SK-N-SH (cell line): ENCODE measurements around the gene IGF1R. TPM values are rescaled to one million over a fixed set of nuclear protein-coding genes. Genes with fewer than 3 reads are reported as not detected.

Experiments
- CTCF ChIA-PET: fragments of 300-600, 350-600 bp; formaldehyde crosslinking; extraction: SDS; loops from one replicate; lab custom pipeline; 2021; lab: Yijun Ruan, JAX
- POLR2A ChIA-PET: fragments of 350-600 bp; sonication (Branson Sonifier 250); formaldehyde crosslinking; extraction: SDS; loops from one replicate; lab custom pipeline; 2020; ENCODE audit warnings: antibody characterized with exemption, inconsistent platforms; lab: Yijun Ruan, JAX
- DNase-seq: peaks from one replicate; pipeline ENCODE4 v3.0.0; 2012
- H2AFZ ChIP-seq: fragments of 200-600 bp; sonication (generic); 2 replicates; pipeline ENCODE4 v1.8.1; 2016; ENCODE audit warnings: antibody characterized with exemption, mild to moderate bottlenecking, low read depth
- H3F3A ChIP-seq: fragments of 200-600 bp; sonication (generic); replicated peaks from 2 replicates; pipeline ENCODE3; 2016; ENCODE audit warnings: antibody characterized with exemption, mild to moderate bottlenecking; ENCODE audit not compliant: insufficient read depth
- H3K27ac ChIP-seq, 2 experiments: fragments of 200-500 bp in 1 of 2; fragments of 200-600 bp in 1 of 2; sonication (Bioruptor generic) in 1 of 2; sonication (generic), shearing (Covaris generic) in 1 of 2; 2 replicates each; pipeline versions ENCODE4 v1.5.1 to v1.6.1; 2014 to 2016; ENCODE audit warnings: low read depth in 2 of 2, inconsistent platforms in 1 of 2, low read length in 1 of 2, mild to moderate bottlenecking in 1 of 2, mixed read lengths in 1 of 2
- H3K27me3 ChIP-seq: fragments of 200-600 bp; sonication (generic), shearing (Covaris generic); 2 replicates; pipeline ENCODE4 v1.6.1; 2016; ENCODE audit warnings: mixed run types; ENCODE audit not compliant: insufficient read depth
- H3K36me3 ChIP-seq, 2 experiments: fragments of 200-500 bp in 1 of 2; fragments of 200-600 bp in 1 of 2; sonication (Bioruptor generic) in 1 of 2; sonication (generic) in 1 of 2; replicated peaks in 1 of 2; 2 replicates each; pipeline versions ENCODE3 to v1.5.1; 2014 to 2016; ENCODE audit warnings: low read length in 1 of 2, mild to moderate bottlenecking in 1 of 2; ENCODE audit not compliant: insufficient read depth in 2 of 2, control insufficient read depth in 1 of 2
- H3K4me1 ChIP-seq, 2 experiments: fragments of 200-500 bp in 1 of 2; fragments of 200-600 bp in 1 of 2; sonication (Bioruptor generic) in 1 of 2; sonication (generic), shearing (Covaris generic) in 1 of 2; 2 replicates each; pipeline versions ENCODE4 v1.5.1 to v1.6.1; 2014 to 2016; ENCODE audit warnings: low read depth in 1 of 2, low read length in 1 of 2, mixed run types in 1 of 2; ENCODE audit not compliant: insufficient read depth in 2 of 2, control insufficient read depth in 1 of 2
- H3K4me2 ChIP-seq: fragments of 200-600 bp; sonication (generic), shearing (Covaris generic); 2 replicates; pipeline ENCODE4 v1.6.1; 2017; ENCODE audit warnings: mixed run types
- H3K4me3 ChIP-seq, 2 experiments: fragments of 200-500 bp in 1 of 2; fragments of 200-600 bp in 1 of 2; sonication (Bioruptor generic) in 1 of 2; sonication (generic), shearing (Covaris generic) in 1 of 2; 2 replicates each; pipeline versions ENCODE4 v1.5.1 to v1.8.1; 2014 to 2016; ENCODE audit warnings: low read depth in 2 of 2, inconsistent platforms in 1 of 2, low read length in 1 of 2, mild to moderate bottlenecking in 1 of 2, mixed read lengths in 1 of 2, moderate library complexity in 1 of 2
- H3K79me2 ChIP-seq: fragments of 200-600 bp; sonication (generic); 2 replicates; pipeline ENCODE4 v1.8.1; 2017; ENCODE audit warnings: mild to moderate bottlenecking; ENCODE audit not compliant: insufficient read depth
- H3K9ac ChIP-seq: fragments of 200-600 bp; sonication (generic); 2 replicates; pipeline ENCODE4 v1.6.1; 2017; ENCODE audit warnings: mixed run types
- H3K9me2 ChIP-seq: fragments of 200-600 bp; sonication (generic); 2 replicates; pipeline ENCODE4 v1.6.1; 2017; ENCODE audit warnings: mixed run types
- H3K9me3 ChIP-seq: fragments of 200-600 bp; sonication (generic); 2 replicates; pipeline ENCODE4 v1.6.1; 2017; ENCODE audit warnings: mixed run types, mild to moderate bottlenecking, moderate library complexity
- H4K20me1 ChIP-seq: fragments of 200-600 bp; sonication (generic); 2 replicates; pipeline ENCODE4 v1.6.1; 2017; ENCODE audit warnings: mild to moderate bottlenecking, mixed run types; ENCODE audit not compliant: insufficient read depth
- FOXM1 ChIP-seq: IDR thresholded peaks from 2 replicates; pipeline ENCODE4 v1.4.0; 2012; ENCODE audit warnings: low read depth, mild to moderate bottlenecking
- JUND ChIP-seq: IDR thresholded peaks from 2 replicates; pipeline ENCODE4 v1.4.0; 2012
- MAX ChIP-seq: IDR thresholded peaks from 2 replicates; pipeline ENCODE4 v1.4.0; 2012; ENCODE audit warnings: low read depth
- MEF2A ChIP-seq: IDR thresholded peaks from 2 replicates; pipeline ENCODE4 v1.4.0; 2012; ENCODE audit warnings: low read depth, borderline replicate concordance
- NRF1 ChIP-seq: IDR thresholded peaks from 2 replicates; pipeline ENCODE4 v1.6.1; 2012; ENCODE audit warnings: low read depth, mild to moderate bottlenecking, low read length
- RAD21 ChIP-seq: IDR thresholded peaks from 2 replicates; pipeline ENCODE4 v1.6.1; 2012; ENCODE audit warnings: mild to moderate bottlenecking, low read length
- TAF1 ChIP-seq: IDR thresholded peaks from 2 replicates; pipeline ENCODE4 v1.6.1; 2012; ENCODE audit warnings: low read depth, mild to moderate bottlenecking, low read length, moderate library complexity, borderline replicate concordance
- TEAD4 ChIP-seq: IDR thresholded peaks from 2 replicates; pipeline ENCODE4 v1.4.0; 2012; ENCODE audit warnings: mild to moderate bottlenecking, borderline replicate concordance; ENCODE audit not compliant: insufficient read depth
- USF2 ChIP-seq: fragments of 150-350 bp; IDR thresholded peaks from 2 replicates; pipeline ENCODE4 v1.6.1; 2017; ENCODE audit warnings: antibody characterized with exemption, low read length, low read depth, borderline replicate concordance
- ZBTB33 ChIP-seq: IDR thresholded peaks from 2 replicates; pipeline ENCODE4 v1.4.0; 2012; ENCODE audit warnings: low read depth, borderline replicate concordance
- WGBS: methylation state at CpG from one replicate; pipeline ENCODE4 v1.1.6; 2017; ENCODE audit warnings: low lambda C conversion rate; 5-methylcytosine and 5-hydroxymethylcytosine counted together
- polyA plus RNA-seq, 3 experiments: library from polyadenylated mRNA; depleted of rRNA; stranded (reverse); fragments of >200 nt; gene quantifications; 2 replicates each; pipeline ENCODE4 v1.2.3, GENCODE V29; 2012

IGF1R gene
- polyA plus RNA-seq, 1 of the 3 experiments (the other 2 are of a cell fraction): 9.5 TPM

DNA sequence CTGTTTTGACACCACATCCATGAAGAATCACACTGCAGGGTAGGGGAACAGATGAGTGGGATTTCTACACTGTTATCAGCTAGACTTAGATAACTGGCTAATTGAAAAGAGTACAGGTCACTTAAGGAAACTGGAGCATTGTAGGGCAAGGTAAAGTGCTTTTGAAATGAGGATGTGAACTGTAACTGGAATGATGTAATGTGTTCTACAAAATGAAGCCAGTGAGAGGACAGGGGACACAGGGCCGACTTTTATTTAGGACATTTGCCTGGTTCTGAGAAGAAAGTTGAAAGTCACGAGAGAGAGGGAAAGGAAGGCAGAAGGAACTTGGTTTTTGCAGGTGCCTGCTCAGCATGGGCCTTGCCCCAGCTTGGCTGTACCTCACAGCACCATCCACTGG lies 50.5 kb downstream of the IGF1R start:
- no peak overlapping the region for H2AFZ ChIP-seq
- H3K27me3 ChIP-seq: no peaks in the 10 kb centered on the region
- no peaks in the 10 kb centered on the region for H3K9me2 ChIP-seq
- ChIA-PET CTCF (no interaction called here), POLR2A (no interaction called here)
- no peaks in the 10 kb centered on the region for H3K36me3 ChIP-seq
- H3K4me1 ChIP-seq: peaks cover 0 to 35% of the 10 kb centered on the region in 2 experiments; a peak in 1 of 4 replicates
- no peak overlapping the region for H3K4me2 ChIP-seq
- peaks cover 89% of the 10 kb centered on the region for H3K79me2 ChIP-seq
- no peak overlapping the region for H3K9ac ChIP-seq
- 93% methylated on average over 2 of the region's 2 CpGs for WGBS
- no peak overlapping the region for H3K4me3 ChIP-seq
- no peaks in the 10 kb centered on the region for H3K9me3 ChIP-seq
- no peak overlapping the region; a peak in 1 of 4 replicates for H3K27ac ChIP-seq
- no peak for DNase-seq
- TF ChIP-seq NRF1: no peak
- no peak for TF ChIP-seq MEF2A
- no peak for TF ChIP-seq RAD21
- no peak for TF ChIP-seq ZBTB33
- no peak for TF ChIP-seq USF2
- no peak for TF ChIP-seq TAF1
- no peak for TF ChIP-seq FOXM1
- no peaks in the 10 kb centered on the region for H3F3A ChIP-seq
- peaks cover 59% of the 10 kb centered on the region for H4K20me1 ChIP-seq

DNA sequence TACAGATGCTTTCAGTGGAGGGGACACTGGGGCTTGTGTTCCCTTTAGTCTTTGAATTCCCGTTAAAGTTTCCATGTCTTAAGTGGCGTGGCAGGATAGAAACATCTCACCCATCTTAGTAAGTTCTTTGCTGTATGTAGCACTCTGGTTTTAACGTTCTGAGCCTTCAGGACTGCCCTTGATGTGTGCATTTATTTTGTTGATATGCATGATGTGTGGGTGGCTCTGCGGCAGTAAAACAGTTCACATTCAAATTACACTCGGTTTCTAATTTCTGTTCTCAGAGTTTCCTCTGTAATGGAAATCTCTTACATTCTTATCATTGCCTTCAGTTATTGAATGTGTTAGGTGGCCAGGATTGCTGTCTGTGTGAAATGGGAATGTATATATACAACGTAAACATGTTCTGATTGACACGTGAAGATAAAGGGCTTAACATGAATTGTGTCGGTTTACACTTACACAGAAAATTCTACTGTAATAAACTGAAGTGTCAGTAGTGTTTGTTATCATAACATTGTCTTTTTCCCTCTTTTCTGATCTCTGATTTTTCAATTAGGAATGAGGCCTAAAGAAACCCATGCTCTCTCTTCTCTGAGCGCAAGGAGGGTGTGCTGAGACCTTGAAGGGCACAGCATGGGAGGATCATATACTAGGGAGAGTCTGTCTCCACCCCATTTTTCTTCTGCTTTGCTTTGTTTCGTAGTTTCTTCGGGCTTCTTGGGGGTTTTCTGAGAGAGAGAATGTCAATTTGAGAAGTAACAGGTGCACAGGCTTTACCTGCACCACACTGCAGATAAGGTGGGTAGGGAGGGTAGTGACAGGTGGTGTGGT lies 51.5 kb downstream of the IGF1R start:
- H3K4me2 ChIP-seq: no peak overlapping the region
- H3K9me3 ChIP-seq: no peaks in the 10 kb centered on the region
- no peak for DNase-seq
- WGBS: 87% methylated on average over 11 of the region's 11 CpGs
- H3K9me2 ChIP-seq: no peaks in the 10 kb centered on the region
- H3K79me2 ChIP-seq: peaks cover 85% of the 10 kb centered on the region
- no peaks in the 10 kb centered on the region for H3K27me3 ChIP-seq
- ChIA-PET POLR2A (no interaction called here), CTCF (no interaction called here)
- H3K4me1 ChIP-seq: peaks cover 0 to 35% of the 10 kb centered on the region in 2 experiments; a peak in 1 of 4 replicates
- TF ChIP-seq JUND: no peak
- TF ChIP-seq TEAD4: no peak
- no peak for TF ChIP-seq MAX
- no peak overlapping the region for H3K9ac ChIP-seq
- H4K20me1 ChIP-seq: peaks cover 57% of the 10 kb centered on the region
- no peak overlapping the region for H3K4me3 ChIP-seq
- H3F3A ChIP-seq: no peaks in the 10 kb centered on the region
- H2AFZ ChIP-seq: no peak overlapping the region
- H3K36me3 ChIP-seq: no peaks in the 10 kb centered on the region
- H3K27ac ChIP-seq: no peak overlapping the region
